Cardiac muscle cell (in vitro differentiated cells and primary cell): Measurements from ENCODE around the gene XYLT1. TPM values are rescaled to one million over a fixed set of nuclear protein-coding genes. Genes with fewer than 3 reads are reported as not detected.
"Not testable (repeated sequence)": the region's sequence is repeated elsewhere in the genome, so short reads cannot be mapped to it uniquely, and the experiment has no call there.

Experiments used
- DNase-seq, 2 donors: peaks; one replicate each; pipeline versions ENCODE4 v3.0.0 to v3.0.0-alpha.2; 2010 to 2017; ENCODE audit warnings: low read depth in 1 of 2, low spot score in 1 of 2
- H3K27ac ChIP-seq: fragments of 200-600 bp; sonication (generic); 2 replicates; pipeline ENCODE4 v1.5.1; 2016
- H3K27me3 ChIP-seq: fragments of 200-600 bp; sonication (generic); 2 replicates; pipeline ENCODE4 v1.6.0; 2016; ENCODE audit warnings: control low read depth
- H3K36me3 ChIP-seq: fragments of 200-600 bp; sonication (generic); 2 replicates; pipeline ENCODE4 v1.5.1; 2016; ENCODE audit warnings: control low read depth
- H3K4me1 ChIP-seq: fragments of 200-600 bp; sonication (generic); 2 replicates; pipeline ENCODE4 v1.8.1; 2017; ENCODE audit warnings: low read depth, mild to moderate bottlenecking, mixed run types
- H3K4me3 ChIP-seq: fragments of 200-600 bp; sonication (generic); 2 replicates; pipeline ENCODE4 v1.5.1; 2016; ENCODE audit warnings: mild to moderate bottlenecking
- H3K9me3 ChIP-seq: fragments of 200-600 bp; sonication (generic); 2 replicates; pipeline ENCODE4 v1.5.1; 2017; ENCODE audit warnings: low read depth, mild to moderate bottlenecking, control low read depth
- polyA plus RNA-seq: library from polyadenylated mRNA; unstranded; fragments of >200 nt; fragmentation: Nextera tagmentation; extraction: Ambion mirVana; gene quantifications from 2 replicates; pipeline ENCODE4 v1.2.1, GENCODE V29; 2016
- total RNA-seq: library from RNA; depleted of rRNA; stranded (reverse); fragments of >200 nt; gene quantifications from 2 replicates; pipeline ENCODE4 v1.2.3, GENCODE V29; 2016
- TF ChIP-seq, protein P1 (sequence below): IDR thresholded peaks from 2 replicates; pipeline ENCODE4 v1.5.1; 2012; ENCODE audit warnings: low read depth, mild to moderate bottlenecking, low read length

XYLT1 gene
- total and polyA plus RNA-seq, 2 experiments from 2014 or later, result 3.1 to 7.2 TPM

DNA sequence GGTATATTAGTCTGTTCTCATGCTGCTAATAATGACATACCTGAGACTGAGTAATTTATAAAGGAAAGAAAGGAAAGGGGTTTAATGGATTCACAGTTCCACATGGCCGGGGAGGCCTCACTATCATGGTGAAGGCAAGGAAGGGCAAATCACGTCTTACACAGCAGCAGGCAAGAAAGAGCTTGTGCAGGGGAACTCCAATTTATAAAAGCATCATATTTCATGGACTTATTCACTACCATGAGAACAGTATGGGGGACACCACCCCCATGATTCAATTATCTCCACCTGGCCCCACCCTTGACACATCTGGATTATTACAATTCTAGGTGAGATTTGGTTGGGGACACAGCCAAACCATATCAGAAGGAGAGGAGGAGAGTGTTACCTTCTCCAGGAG lies 17.7 kb upstream of the XYLT1 start:
- no peak for DNase-seq
- no peaks in the 10 kb centered on the region for H3K36me3 ChIP-seq
- no peak overlapping the region for H3K27ac ChIP-seq
- no peaks in the 10 kb centered on the region for H3K27me3 ChIP-seq
- H3K9me3 ChIP-seq, result no peaks in the 10 kb centered on the region
- TF ChIP-seq, protein P1, sequence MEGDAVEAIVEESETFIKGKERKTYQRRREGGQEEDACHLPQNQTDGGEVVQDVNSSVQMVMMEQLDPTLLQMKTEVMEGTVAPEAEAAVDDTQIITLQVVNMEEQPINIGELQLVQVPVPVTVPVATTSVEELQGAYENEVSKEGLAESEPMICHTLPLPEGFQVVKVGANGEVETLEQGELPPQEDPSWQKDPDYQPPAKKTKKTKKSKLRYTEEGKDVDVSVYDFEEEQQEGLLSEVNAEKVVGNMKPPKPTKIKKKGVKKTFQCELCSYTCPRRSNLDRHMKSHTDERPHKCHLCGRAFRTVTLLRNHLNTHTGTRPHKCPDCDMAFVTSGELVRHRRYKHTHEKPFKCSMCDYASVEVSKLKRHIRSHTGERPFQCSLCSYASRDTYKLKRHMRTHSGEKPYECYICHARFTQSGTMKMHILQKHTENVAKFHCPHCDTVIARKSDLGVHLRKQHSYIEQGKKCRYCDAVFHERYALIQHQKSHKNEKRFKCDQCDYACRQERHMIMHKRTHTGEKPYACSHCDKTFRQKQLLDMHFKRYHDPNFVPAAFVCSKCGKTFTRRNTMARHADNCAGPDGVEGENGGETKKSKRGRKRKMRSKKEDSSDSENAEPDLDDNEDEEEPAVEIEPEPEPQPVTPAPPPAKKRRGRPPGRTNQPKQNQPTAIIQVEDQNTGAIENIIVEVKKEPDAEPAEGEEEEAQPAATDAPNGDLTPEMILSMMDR, result no peak
- no peak overlapping the region for H3K4me3 ChIP-seq
- H3K4me1 ChIP-seq, result no peaks in the 10 kb centered on the region

DNA sequence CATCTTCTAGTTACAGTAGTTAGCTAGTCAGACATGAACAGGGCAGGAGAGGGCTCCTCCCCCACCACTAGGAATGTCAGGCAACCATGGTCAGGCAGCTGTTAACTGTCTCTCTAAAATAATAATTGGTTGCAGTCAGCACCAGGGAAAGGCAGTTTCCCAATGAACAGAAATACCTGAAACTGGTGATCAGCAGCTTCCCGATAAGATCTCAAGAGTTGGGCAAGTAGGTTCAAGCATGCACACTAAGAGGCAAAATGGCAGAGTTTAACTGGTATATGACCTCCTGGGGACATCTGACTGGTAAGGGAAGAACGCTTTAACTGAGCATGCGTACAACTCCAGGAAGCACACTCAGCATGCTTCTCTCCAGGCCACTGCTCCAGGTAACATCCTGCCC lies 12.6 kb upstream of the XYLT1 start:
- Histone ChIP-seq H3K4me1 (no peaks in the 10 kb centered on the region), H3K4me3 (no peak overlapping the region), H3K27me3 (no peaks in the 10 kb centered on the region), H3K27ac (no peak overlapping the region), H3K9me3 (no peaks in the 10 kb centered on the region), H3K36me3 (no peaks in the 10 kb centered on the region)
- DNase-seq, result no peak
- TF ChIP-seq, protein P1, result no peak

DNA sequence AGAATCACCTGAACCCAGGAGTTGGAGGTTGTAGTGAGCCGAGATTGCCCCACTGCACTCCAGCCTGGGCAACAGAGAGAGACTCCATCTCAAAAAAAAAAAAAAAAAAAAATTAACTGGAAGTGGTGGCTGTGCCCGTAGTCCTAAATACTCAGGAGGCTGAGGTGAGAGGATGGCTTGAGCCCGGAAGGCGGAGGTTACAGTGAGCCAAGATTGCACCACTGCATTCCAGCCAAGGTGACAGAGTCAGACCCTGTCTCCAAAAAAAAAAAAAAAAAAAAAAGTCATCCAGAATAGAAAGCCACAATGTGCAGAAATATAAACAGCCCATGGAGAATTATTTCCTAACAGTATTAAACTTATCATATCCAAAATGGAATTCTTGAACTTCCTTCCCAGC lies 11.6 kb upstream of the XYLT1 start:
- not testable (repeated sequence) for H3K4me1 ChIP-seq, H3K36me3 ChIP-seq, H3K9me3 ChIP-seq, H3K27ac ChIP-seq, DNase-seq, H3K27me3 ChIP-seq, H3K4me3 ChIP-seq

DNA sequence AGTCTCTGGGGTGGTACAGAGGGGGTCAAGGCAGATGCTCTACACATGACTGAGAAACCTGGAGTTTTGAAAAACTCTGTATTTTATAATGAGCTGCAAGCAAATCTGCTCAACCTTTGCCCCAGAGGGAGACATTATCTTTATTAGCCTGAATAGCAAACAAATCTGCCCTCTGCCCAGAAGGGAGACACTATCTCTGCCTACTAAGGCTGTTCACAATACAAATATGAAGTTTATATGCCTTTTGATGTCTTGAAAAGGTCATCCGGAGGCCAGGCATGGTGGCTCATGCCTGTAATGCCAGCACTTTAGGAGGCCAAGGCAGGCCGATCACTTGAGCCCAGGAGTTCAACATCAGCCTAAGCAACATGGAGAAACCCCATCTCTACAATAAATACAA lies 11.0 kb upstream of the XYLT1 start:
- no peak for DNase-seq
- Histone ChIP-seq H3K9me3 (no peaks in the 10 kb centered on the region), H3K4me1 (peaks cover 3% of the 10 kb centered on the region), H3K27ac (no peak overlapping the region), H3K27me3 (no peaks in the 10 kb centered on the region), H3K4me3 (no peak overlapping the region), H3K36me3 (no peaks in the 10 kb centered on the region)
- TF ChIP-seq, protein P1, result no peak

DNA sequence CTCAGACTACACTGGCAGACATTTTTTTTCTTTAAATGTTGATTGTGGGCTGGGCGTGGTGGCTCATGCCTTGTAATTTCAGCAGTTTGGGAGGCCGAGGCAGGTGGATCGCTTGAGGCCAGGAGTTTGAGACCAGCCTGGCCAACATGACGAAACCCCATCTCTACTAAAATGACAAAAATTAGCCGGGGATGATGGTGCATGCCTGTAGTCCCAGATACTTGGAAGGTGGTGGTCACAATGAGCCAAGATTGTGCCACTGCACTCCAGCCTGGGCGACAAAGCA lies 6.4 kb upstream of the XYLT1 start:
- H3K9me3 ChIP-seq, DNase-seq: not testable (repeated sequence)

DNA sequence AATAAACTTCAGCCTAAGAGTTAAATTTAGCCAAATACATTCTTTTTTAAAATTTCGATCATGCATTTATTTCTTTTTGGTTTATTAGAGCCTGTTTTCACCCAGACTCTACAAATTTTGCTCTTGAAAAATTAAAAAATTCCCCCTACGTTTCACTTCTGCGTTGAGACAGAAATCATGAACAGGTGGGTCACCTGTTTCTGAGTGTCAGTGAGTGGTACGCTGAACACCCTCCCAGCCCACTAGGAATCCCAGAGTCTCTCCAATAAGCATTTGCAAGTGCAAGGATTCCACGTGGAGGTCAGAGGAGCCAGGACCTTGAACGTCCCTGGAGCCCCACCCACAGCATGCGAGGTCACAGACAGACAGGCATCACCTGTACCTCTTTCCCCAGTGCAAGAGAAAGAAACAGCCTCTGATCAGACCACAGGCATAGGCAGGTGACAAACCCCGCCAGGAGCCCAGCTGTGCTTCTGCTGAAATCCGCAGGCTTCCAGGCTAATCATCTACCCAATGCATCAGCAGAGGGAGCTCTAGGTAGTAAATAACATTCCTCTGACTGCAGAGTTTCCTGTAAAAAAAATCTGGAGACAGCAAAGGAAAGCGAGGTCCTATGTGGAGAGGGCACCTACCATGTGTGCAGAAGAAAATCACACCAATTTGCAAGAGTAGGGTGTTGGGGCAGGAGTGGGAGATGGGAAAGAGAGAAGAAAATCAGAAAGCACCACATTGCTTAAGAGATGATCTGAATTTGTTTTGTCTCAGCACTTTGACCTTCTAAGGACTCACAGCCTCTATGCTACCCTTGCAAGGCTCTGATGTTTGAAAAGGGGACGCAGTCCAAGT lies 5.9 kb upstream of the XYLT1 start:
- TF ChIP-seq, protein P1, result peak; percentile 69

More for the DNA sequence above, 6.4 kb upstream of the XYLT1 start:
- H3K27me3 ChIP-seq, H3K36me3 ChIP-seq, H3K27ac ChIP-seq, H3K4me1 ChIP-seq, H3K4me3 ChIP-seq: not testable (repeated sequence)

DNA sequence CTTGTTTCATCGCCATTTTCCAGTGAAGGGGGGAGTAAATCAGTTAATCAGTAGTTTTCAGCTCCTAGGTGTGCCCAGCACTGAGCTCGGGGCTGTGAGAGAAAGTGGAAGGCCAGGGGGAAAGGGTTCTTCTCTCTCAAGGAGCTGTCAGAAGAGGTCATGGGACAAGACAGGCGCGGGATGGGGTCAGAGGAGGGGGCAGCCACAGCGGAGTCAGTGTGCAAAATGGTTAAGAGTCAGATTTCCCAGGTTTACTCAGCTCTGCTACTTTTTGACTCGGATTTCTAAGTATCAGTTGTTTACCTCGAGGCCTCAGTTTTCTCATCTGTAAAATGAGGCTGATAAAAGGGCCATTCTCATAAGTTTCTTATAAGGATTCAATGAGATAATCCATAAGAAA lies 4.3 kb upstream of the XYLT1 start:
- peaks cover 3% of the 10 kb centered on the region for H3K4me1 ChIP-seq
- H3K36me3 ChIP-seq, result no peaks in the 10 kb centered on the region
- no peak overlapping the region for H3K27ac ChIP-seq
- no peak for DNase-seq
- no peaks in the 10 kb centered on the region for H3K9me3 ChIP-seq
- no peak overlapping the region for H3K4me3 ChIP-seq
- H3K27me3 ChIP-seq, result no peaks in the 10 kb centered on the region
- TF ChIP-seq, protein P1, result no peak

More for the DNA sequence above, 5.9 kb upstream of the XYLT1 start:
- Histone ChIP-seq H3K4me3 (no peak overlapping the region), H3K27ac (no peak overlapping the region), H3K9me3 (no peaks in the 10 kb centered on the region), H3K4me1 (peaks cover 3% of the 10 kb centered on the region), H3K36me3 (no peaks in the 10 kb centered on the region), H3K27me3 (no peaks in the 10 kb centered on the region)
- DNase-seq, result peak; percentile 61 to 78
